ENCODE measurements around the gene CFAP53.
"Not testable (repeated sequence)": the region's sequence is repeated elsewhere in the genome, so short reads cannot be mapped to it uniquely, and the experiment has no call there.

Gene CFAP53

GRCh38 chr18:50247561-50247960 lies 18.7 kb downstream of the CFAP53 start:
- Histone ChIP-seq H3K4me1 (ENCODE audit: control insufficient read depth, insufficient read depth, low read length) (no peaks in the 10 kb centered on the region), H3K9me3 (replicated peaks; ENCODE audit: low read length) (no peaks in the 10 kb centered on the region), H3K27me3 (ENCODE audit: control insufficient read depth, insufficient read depth, low read length) (peaks cover 3% of the 10 kb centered on the region), H3K4me2 (ENCODE audit: low read length) (no peak overlapping the region), H3K36me3 (ENCODE audit: insufficient read depth, low read length) (no peaks in the 10 kb centered on the region), H3K9ac (ENCODE audit: low read depth, low read length) (no peak overlapping the region), H3K4me3 (ENCODE audit: low read length) (no peak overlapping the region)

GRCh38 chr18:50241768-50242167 lies 24.5 kb downstream of the CFAP53 start:
- not testable (repeated sequence) for H3K4me2 ChIP-seq (ENCODE audit: low read length); H3K27me3 ChIP-seq (ENCODE audit: control insufficient read depth, insufficient read depth, low read length); H3K36me3 ChIP-seq (ENCODE audit: insufficient read depth, low read length); H3K4me3 ChIP-seq (ENCODE audit: low read length); H3K9me3 ChIP-seq (replicated peaks; ENCODE audit: low read length); H3K4me1 ChIP-seq (ENCODE audit: control insufficient read depth, insufficient read depth, low read length); H3K9ac ChIP-seq (ENCODE audit: low read depth, low read length)

GRCh38 chr18:50240080-50240563 lies 26.2 kb downstream of the CFAP53 start:
- H3K4me3 ChIP-seq (ENCODE audit: low read length) = no peak overlapping the region
- H3K9ac ChIP-seq (ENCODE audit: low read depth, low read length) = no peak overlapping the region
- no peak overlapping the region for H3K4me2 ChIP-seq (ENCODE audit: low read length)
- no peaks in the 10 kb centered on the region for H3K27me3 ChIP-seq (ENCODE audit: control insufficient read depth, insufficient read depth, low read length)
- H3K36me3 ChIP-seq (ENCODE audit: insufficient read depth, low read length) = no peaks in the 10 kb centered on the region
- H3K4me1 ChIP-seq (ENCODE audit: control insufficient read depth, insufficient read depth, low read length) = no peaks in the 10 kb centered on the region
- no peaks in the 10 kb centered on the region for H3K9me3 ChIP-seq (replicated peaks; ENCODE audit: low read length)

GRCh38 chr18:50232419-50232818 lies 33.9 kb downstream of the CFAP53 start:
- peaks cover 16% of the 10 kb centered on the region for H3K27me3 ChIP-seq (ENCODE audit: control insufficient read depth, insufficient read depth, low read length)
- H3K4me1 ChIP-seq (ENCODE audit: control insufficient read depth, insufficient read depth, low read length) = no peaks in the 10 kb centered on the region
- no peak overlapping the region for H3K4me2 ChIP-seq (ENCODE audit: low read length)
- H3K36me3 ChIP-seq (ENCODE audit: insufficient read depth, low read length) = no peaks in the 10 kb centered on the region
- no peaks in the 10 kb centered on the region for H3K9me3 ChIP-seq (replicated peaks; ENCODE audit: low read length)
- H3K9ac ChIP-seq (ENCODE audit: low read depth, low read length) = no peak overlapping the region
- H3K4me3 ChIP-seq (ENCODE audit: low read length) = no peak overlapping the region

- Histone ChIP-seq H3K9me3 (replicated peaks; ENCODE audit: low read length) (no peaks in the 10 kb centered on the region), H3K27me3 (ENCODE audit: control insufficient read depth, insufficient read depth, low read length) (peaks cover 16% of the 10 kb centered on the region), H3K36me3 (ENCODE audit: insufficient read depth, low read length) (no peaks in the 10 kb centered on the region), H3K4me2 (ENCODE audit: low read length) (no peak overlapping the region), H3K9ac (ENCODE audit: low read depth, low read length) (no peak overlapping the region), H3K4me3 (ENCODE audit: low read length) (no peak overlapping the region), H3K4me1 (ENCODE audit: control insufficient read depth, insufficient read depth, low read length) (no peaks in the 10 kb centered on the region)
Observed at GRCh38 chr18:50231621-50232020, 34.7 kb downstream of the CFAP53 start.

- H3K9me3 ChIP-seq (replicated peaks; ENCODE audit: low read length); H3K36me3 ChIP-seq (ENCODE audit: insufficient read depth, low read length); H3K4me2 ChIP-seq (ENCODE audit: low read length); H3K4me3 ChIP-seq (ENCODE audit: low read length); H3K27me3 ChIP-seq (ENCODE audit: control insufficient read depth, insufficient read depth, low read length); H3K4me1 ChIP-seq (ENCODE audit: control insufficient read depth, insufficient read depth, low read length); H3K9ac ChIP-seq (ENCODE audit: low read depth, low read length): not testable (repeated sequence)
Observed at GRCh38 chr18:50220249-50220648, 46.0 kb downstream of the CFAP53 start.

GRCh38 chr18:50218432-50219197 lies 47.7 kb downstream of the CFAP53 start:
- no peak overlapping the region for H3K4me3 ChIP-seq (ENCODE audit: low read length)
- H3K27me3 ChIP-seq (ENCODE audit: control insufficient read depth, insufficient read depth, low read length) = peaks cover 3% of the 10 kb centered on the region
- no peaks in the 10 kb centered on the region for H3K9me3 ChIP-seq (replicated peaks; ENCODE audit: low read length)
- H3K36me3 ChIP-seq (ENCODE audit: insufficient read depth, low read length) = no peaks in the 10 kb centered on the region
- no peak overlapping the region for H3K4me2 ChIP-seq (ENCODE audit: low read length)
- no peak overlapping the region for H3K9ac ChIP-seq (ENCODE audit: low read depth, low read length)
- no peaks in the 10 kb centered on the region for H3K4me1 ChIP-seq (ENCODE audit: control insufficient read depth, insufficient read depth, low read length)

- H3K9me3 ChIP-seq (replicated peaks; ENCODE audit: low read length) = no peaks in the 10 kb centered on the region
- no peaks in the 10 kb centered on the region for H3K4me1 ChIP-seq (ENCODE audit: control insufficient read depth, insufficient read depth, low read length)
- no peaks in the 10 kb centered on the region for H3K36me3 ChIP-seq (ENCODE audit: insufficient read depth, low read length)
- no peak overlapping the region for H3K4me2 ChIP-seq (ENCODE audit: low read length)
- H3K27me3 ChIP-seq (ENCODE audit: control insufficient read depth, insufficient read depth, low read length) = peaks cover 32% of the 10 kb centered on the region
- no peak overlapping the region for H3K9ac ChIP-seq (ENCODE audit: low read depth, low read length)
- no peak overlapping the region for H3K4me3 ChIP-seq (ENCODE audit: low read length)
Observed at GRCh38 chr18:50209311-50209710, 57.0 kb downstream of the CFAP53 start.

- Histone ChIP-seq H3K4me2 (ENCODE audit: low read length) (no peak overlapping the region), H3K9ac (ENCODE audit: low read depth, low read length) (no peak overlapping the region), H3K4me1 (ENCODE audit: control insufficient read depth, insufficient read depth, low read length) (no peaks in the 10 kb centered on the region), H3K4me3 (ENCODE audit: low read length) (no peak overlapping the region), H3K36me3 (ENCODE audit: insufficient read depth, low read length) (no peaks in the 10 kb centered on the region), H3K9me3 (replicated peaks; ENCODE audit: low read length) (no peaks in the 10 kb centered on the region), H3K27me3 (ENCODE audit: control insufficient read depth, insufficient read depth, low read length) (peaks cover 37% of the 10 kb centered on the region)
Observed at GRCh38 chr18:50207722-50208121, 58.6 kb downstream of the CFAP53 start.

GRCh38 chr18:50203801-50204604 lies 62.3 kb downstream of the CFAP53 start:
- H3K9ac ChIP-seq (ENCODE audit: low read depth, low read length) = no peak overlapping the region
- no peaks in the 10 kb centered on the region for H3K9me3 ChIP-seq (replicated peaks; ENCODE audit: low read length)
- no peaks in the 10 kb centered on the region for H3K4me1 ChIP-seq (ENCODE audit: control insufficient read depth, insufficient read depth, low read length)
- H3K4me3 ChIP-seq (ENCODE audit: low read length) = no peak overlapping the region
- H3K27me3 ChIP-seq (ENCODE audit: control insufficient read depth, insufficient read depth, low read length) = peaks cover 42% of the 10 kb centered on the region
- peak overlapping the region; percentile 70 for H3K4me2 ChIP-seq (ENCODE audit: low read length)
- no peaks in the 10 kb centered on the region for H3K36me3 ChIP-seq (ENCODE audit: insufficient read depth, low read length)

- Histone ChIP-seq H3K9ac (ENCODE audit: low read depth, low read length) (no peak overlapping the region), H3K36me3 (ENCODE audit: insufficient read depth, low read length) (no peaks in the 10 kb centered on the region), H3K4me3 (ENCODE audit: low read length) (no peak overlapping the region), H3K9me3 (replicated peaks; ENCODE audit: low read length) (no peaks in the 10 kb centered on the region), H3K4me1 (ENCODE audit: control insufficient read depth, insufficient read depth, low read length) (no peaks in the 10 kb centered on the region), H3K27me3 (ENCODE audit: control insufficient read depth, insufficient read depth, low read length) (peaks cover 54% of the 10 kb centered on the region), H3K4me2 (ENCODE audit: low read length) (no peak overlapping the region)
Observed at GRCh38 chr18:50201476-50202018, 64.7 kb downstream of the CFAP53 start.
